DMS53 treated with DMSO at 0.1 percent for 48 hours (cell line): Measurements from ENCODE around the gene ZNF407.
A peak's percentile ranks its signal among the peaks of the same experiment; 100 is the strongest.

Experiments
- DNase-seq: peaks from one replicate; lab custom pipeline; 2025; ENCODE audit not compliant: unreplicated experiment; lab: John Stamatoyannopoulos, UW

ZNF407 gene

GRCh38 chr18:74869904-74870863 is 272.5 kb downstream of the ZNF407 start:
- DNase-seq = no peak

- DNase-seq = no peak
Measured at GRCh38 chr18:74870950-74871349, 273.3 kb downstream of the ZNF407 start.

GRCh38 chr18:74873629-74874028 is 276.0 kb downstream of the ZNF407 start:
- no peak for DNase-seq

GRCh38 chr18:74874351-74874750 is 276.7 kb downstream of the ZNF407 start:
- no peak for DNase-seq

GRCh38 chr18:74876630-74877243 is 279.1 kb downstream of the ZNF407 start:
- no peak for DNase-seq

GRCh38 chr18:74878267-74878666 is 280.6 kb downstream of the ZNF407 start:
- DNase-seq = no peak

GRCh38 chr18:74880706-74881278 is 283.1 kb downstream of the ZNF407 start:
- no peak for DNase-seq

GRCh38 chr18:74892066-74892627 is 294.5 kb downstream of the ZNF407 start:
- peak; percentile 43 for DNase-seq

- DNase-seq = no peak
Measured at GRCh38 chr18:74895686-74896085, 298.0 kb downstream of the ZNF407 start.

GRCh38 chr18:74896390-74896991 is 298.8 kb downstream of the ZNF407 start:
- peak; percentile 73 for DNase-seq

- DNase-seq = no peak
Measured at GRCh38 chr18:74897971-74898657, 300.4 kb downstream of the ZNF407 start.

- DNase-seq = peak; percentile 83
Measured at GRCh38 chr18:74898965-74899364, 301.3 kb downstream of the ZNF407 start.

- no peak for DNase-seq
Measured at GRCh38 chr18:74899554-74899953, 301.9 kb downstream of the ZNF407 start.

GRCh38 chr18:74901362-74902146 is 303.9 kb downstream of the ZNF407 start:
- DNase-seq = no peak

GRCh38 chr18:74902147-74902455 is 304.4 kb downstream of the ZNF407 start:
- DNase-seq = no peak

GRCh38 chr18:74905247-74905646 is 307.6 kb downstream of the ZNF407 start:
- no peak for DNase-seq

- no peak for DNase-seq
Measured at GRCh38 chr18:74906184-74906583, 308.5 kb downstream of the ZNF407 start.

GRCh38 chr18:74914052-74914591 is 316.5 kb downstream of the ZNF407 start:
- no peak for DNase-seq

- no peak for DNase-seq
Measured at GRCh38 chr18:74914648-74915047, 317.0 kb downstream of the ZNF407 start.
